ENCODE data around the gene MDGA2.

DNA sequence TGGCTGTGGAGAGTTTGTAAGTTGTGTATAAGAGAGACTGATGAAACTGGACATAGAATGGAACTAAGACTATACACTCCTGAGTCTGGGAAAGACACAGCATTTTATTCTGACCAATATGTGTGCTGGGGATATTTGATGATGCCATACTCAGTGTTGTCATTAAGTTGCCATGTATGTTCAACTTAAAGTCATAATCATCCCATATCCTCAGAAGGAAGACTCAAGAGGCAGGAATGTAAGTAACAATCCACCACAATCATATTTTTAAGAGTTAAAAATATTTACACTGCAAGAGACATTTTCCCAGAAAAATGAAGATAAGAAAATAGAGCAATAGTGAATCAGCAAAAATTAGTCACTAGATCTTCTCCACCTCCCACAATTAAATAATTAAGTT lies 120.1 kb downstream of the MDGA2 start:
- TF ChIP-seq, protein P1, sequence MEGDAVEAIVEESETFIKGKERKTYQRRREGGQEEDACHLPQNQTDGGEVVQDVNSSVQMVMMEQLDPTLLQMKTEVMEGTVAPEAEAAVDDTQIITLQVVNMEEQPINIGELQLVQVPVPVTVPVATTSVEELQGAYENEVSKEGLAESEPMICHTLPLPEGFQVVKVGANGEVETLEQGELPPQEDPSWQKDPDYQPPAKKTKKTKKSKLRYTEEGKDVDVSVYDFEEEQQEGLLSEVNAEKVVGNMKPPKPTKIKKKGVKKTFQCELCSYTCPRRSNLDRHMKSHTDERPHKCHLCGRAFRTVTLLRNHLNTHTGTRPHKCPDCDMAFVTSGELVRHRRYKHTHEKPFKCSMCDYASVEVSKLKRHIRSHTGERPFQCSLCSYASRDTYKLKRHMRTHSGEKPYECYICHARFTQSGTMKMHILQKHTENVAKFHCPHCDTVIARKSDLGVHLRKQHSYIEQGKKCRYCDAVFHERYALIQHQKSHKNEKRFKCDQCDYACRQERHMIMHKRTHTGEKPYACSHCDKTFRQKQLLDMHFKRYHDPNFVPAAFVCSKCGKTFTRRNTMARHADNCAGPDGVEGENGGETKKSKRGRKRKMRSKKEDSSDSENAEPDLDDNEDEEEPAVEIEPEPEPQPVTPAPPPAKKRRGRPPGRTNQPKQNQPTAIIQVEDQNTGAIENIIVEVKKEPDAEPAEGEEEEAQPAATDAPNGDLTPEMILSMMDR (conservative IDR thresholded peaks at IDR 0.05) = no peak
- no peak for TF ChIP-seq EZH2 (IDR thresholded peaks at IDR 0.05; ENCODE audit: low read depth)
